ENCODE results near the gene LMO2.

Gene LMO2

GRCh38 chr11:33885338-33886005 lies 6.4 kb downstream of the LMO2 start:
- DNase-seq, result no peak

GRCh38 chr11:33884601-33885000 lies 7.3 kb downstream of the LMO2 start:
- DNase-seq, result no peak

GRCh38 chr11:33884035-33884434 lies 7.8 kb downstream of the LMO2 start:
- DNase-seq, result no peak

GRCh38 chr11:33881651-33882503 lies 10.0 kb downstream of the LMO2 start:
- DNase-seq, result no peak

GRCh38 chr11:33880979-33881378 lies 10.9 kb downstream of the LMO2 start:
- DNase-seq, result no peak

- no peak for DNase-seq
These were observed 12.5 kb downstream of the LMO2 start for GRCh38 chr11:33879375-33879774.

GRCh38 chr11:33877038-33877437 lies 14.8 kb downstream of the LMO2 start:
- DNase-seq, result no peak

GRCh38 chr11:33875621-33876294 lies 16.1 kb downstream of the LMO2 start:
- DNase-seq, result no peak

GRCh38 chr11:33874910-33875490 lies 16.9 kb downstream of the LMO2 start:
- DNase-seq, result no peak

GRCh38 chr11:33874433-33874832 lies 17.4 kb downstream of the LMO2 start:
- DNase-seq, result no peak

GRCh38 chr11:33869481-33870422 lies 22.1 kb downstream of the LMO2 start:
- peak in 1 of 2 experiments; percentile 40 for DNase-seq

GRCh38 chr11:33868647-33869461 lies 23.0 kb downstream of the LMO2 start:
- DNase-seq, result no peak

- no peak for DNase-seq
These were observed 23.8 kb downstream of the LMO2 start for GRCh38 chr11:33867996-33868646.

- no peak for DNase-seq
These were observed 24.3 kb downstream of the LMO2 start for GRCh38 chr11:33867561-33867960.

GRCh38 chr11:33866936-33867335 lies 24.9 kb downstream of the LMO2 start:
- DNase-seq, result no peak

GRCh38 chr11:33864479-33864878 lies 27.4 kb downstream of the LMO2 start:
- no peak for DNase-seq

- DNase-seq, result no peak
These were observed 28.3 kb downstream of the LMO2 start for GRCh38 chr11:33863418-33864172.

GRCh38 chr11:33861941-33862589 lies 29.8 kb downstream of the LMO2 start:
- DNase-seq, result no peak

- DNase-seq, result no peak
These were observed 30.5 kb downstream of the LMO2 start for GRCh38 chr11:33861386-33861785.

Measured in activated T-cell treated with anti-CD3 and anti-CD28 coated beads, Interleukin-2, amount 50 U/mL, for 48 hours (primary cell).